H1 (cell line): ENCODE results near the gene NEB. TPM values are rescaled to one million over a fixed set of nuclear protein-coding genes. Genes with fewer than 3 reads are reported as not detected.

ENCODE experiments used
- BCL11A ChIP-seq, 2 experiments: IDR thresholded peaks; one replicate each; pipeline ENCODE4 v1.6.1; 2011; ENCODE audit warnings: low read depth in 2 of 2, low read length in 2 of 2, mild to moderate bottlenecking in 2 of 2
- BRCA1 ChIP-seq: IDR thresholded peaks from 2 replicates; pipeline ENCODE4 v1.6.1; 2012; ENCODE audit warnings: low read depth, low read length, improper control_type of control experiment
- CBX5 ChIP-seq: fragments of 300-800, 300-1000 bp; sonication (generic); IDR thresholded peaks from 2 replicates; pipeline ENCODE4 v1.7.1; 2016; ENCODE audit warnings: antibody characterized with exemption, low read length, low read depth
- CHD2 ChIP-seq: IDR thresholded peaks from 2 replicates; pipeline ENCODE4 v1.6.1; 2012; ENCODE audit warnings: low read length, improper control_type of control experiment
- CHD7 ChIP-seq: fragments of 300-600 bp; sonication (generic); IDR thresholded peaks from 2 replicates; pipeline ENCODE4 v1.7.1; 2012; ENCODE audit warnings: low read length, moderate library complexity, mild to moderate bottlenecking, inconsistent platforms; ENCODE audit not compliant: insufficient replicate concordance
- E2F6 ChIP-seq: IDR thresholded peaks from 2 replicates; pipeline ENCODE4 v1.6.1; 2012; ENCODE audit warnings: inconsistent platforms
- EP300 ChIP-seq, 2 experiments: IDR thresholded peaks; 1 replicate in 1 of 2; 2 replicates in 1 of 2; pipeline ENCODE4 v1.6.1; 2011 to 2012; ENCODE audit warnings: low read depth in 2 of 2, low read length in 2 of 2, mild to moderate bottlenecking in 2 of 2, borderline replicate concordance in 1 of 2, inconsistent platforms in 1 of 2, moderate library complexity in 1 of 2
- KDM5A ChIP-seq: fragments of 200-600 bp; IDR thresholded peaks from 2 replicates; pipeline ENCODE4 v1.7.1; 2012; ENCODE audit warnings: mild to moderate bottlenecking, low read length, inconsistent platforms, mixed read lengths
- SAP30 ChIP-seq: fragments of 300-600 bp; sonication (generic); IDR thresholded peaks from 2 replicates; pipeline ENCODE4 v1.7.1; 2012; ENCODE audit warnings: low read length, moderate library complexity, mild to moderate bottlenecking, inconsistent platforms; ENCODE audit not compliant: insufficient read depth, insufficient replicate concordance
- TBP ChIP-seq: IDR thresholded peaks from 2 replicates; pipeline ENCODE4 v1.6.1; 2011; ENCODE audit warnings: low read depth, low read length, improper control_type of control experiment
- ZNF274 ChIP-seq: IDR thresholded peaks from 2 replicates; pipeline ENCODE4 v1.7.0; 2012; ENCODE audit warnings: low read length, borderline replicate concordance; ENCODE audit errors: extremely low read depth
- polyA plus RNA-seq, 7 experiments: library from polyadenylated mRNA; depleted of rRNA in 3 of 7; stranded (reverse) in 5 of 7; unstranded in 2 of 7; fragments of >200 nt in 5 of 7; fragments of 200-250 nt in 2 of 7; gene quantifications; 1 replicate in 5 of 7; 2 replicates in 1 of 7; 4 replicates in 1 of 7; pipeline versions ENCODE4 v1.2.1 to v1.2.3, GENCODE V29; 2011 to 2013; ENCODE audit warnings: missing spikeins in 2 of 7, mixed read lengths in 2 of 7
- total RNA-seq: library from RNA; stranded (reverse); fragmentation: NEBNext Ultra II Directional; extraction: Animal tissue kit (Norgen Biotek cat#: 25700); gene quantifications from 2 replicates; pipeline ENCODE4 v1.2.1, GENCODE V29; 2021

Gene NEB
- total and polyA plus RNA-seq, 2 of the 8 experiments (the other 6 are each of a cell fraction or from before 2014, with no cell fraction given), result 1.4 to 2.5 TPM

- TF ChIP-seq CHD7 (no peak), TBP (no peak), KDM5A (no peak), E2F6 (no peak), CHD2 (no peak), BRCA1 (no peak), ZNF274 (no peak), EP300 (IDR thresholded peaks at IDR 0.05; ENCODE audit: borderline replicate concordance in 1 of 2, low read depth in 2 of 2, low read length in 2 of 2) (no peak), SAP30 (no peak), BCL11A (IDR thresholded peaks at IDR 0.05; ENCODE audit: low read depth in 2 of 2, low read length in 2 of 2) (no peak), CBX5 (no peak)
Observed at GRCh38 chr2:151758744-151759143, 24.5 kb upstream of the NEB start (continued).
